D721Med (cell line): ENCODE results near the gene ALOXE3.
A peak's percentile ranks its signal among the peaks of the same experiment; 100 is the strongest.

Experiments used
- DNase-seq: peaks from one replicate; pipeline ENCODE4 v3.0.0; 2011; ENCODE audit warnings: low spot score; ENCODE audit not compliant: insufficient read length
- FAIRE-seq: peaks from 2 replicates; lab custom pipeline; 2011; peaks lifted over from hg19 to GRCh38; lab: Jason Lieb, UNC
- CTCF ChIP-seq: IDR thresholded peaks from 2 replicates; pipeline ENCODE4 v1.5.1; 2012; ENCODE audit warnings: mild to moderate bottlenecking, control low read depth; ENCODE audit not compliant: insufficient read depth; ENCODE audit errors: missing control alignments

ALOXE3 gene

DNA sequence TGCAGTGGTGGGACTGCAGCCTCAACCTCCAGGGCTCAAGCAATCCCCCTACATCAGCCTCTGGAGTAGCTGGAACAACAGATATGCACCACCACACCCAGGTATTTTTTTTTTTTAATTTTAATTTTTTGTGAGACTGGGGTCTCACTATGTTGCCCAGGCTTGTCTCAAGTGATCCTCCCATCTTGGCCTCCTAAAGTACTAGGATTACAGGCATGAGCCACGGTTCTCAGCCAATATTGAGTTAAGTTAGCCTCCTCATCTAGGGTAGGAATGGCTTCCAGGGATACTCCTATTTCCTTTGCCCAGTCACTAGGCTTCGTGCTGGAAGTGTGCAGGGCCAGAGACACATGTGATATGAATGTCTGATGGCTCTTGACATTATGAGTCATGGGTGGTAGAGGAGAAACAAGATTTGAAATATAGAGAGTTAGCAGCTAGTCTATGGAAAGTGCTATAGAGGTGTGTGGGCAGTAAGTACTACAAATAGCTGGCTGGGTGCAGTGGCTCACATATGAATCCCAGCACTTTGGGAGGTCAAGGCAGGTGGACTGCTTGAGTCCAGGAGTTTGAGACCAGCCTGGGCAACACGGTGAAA lies 13.6 kb upstream of the ALOXE3 start:
- no peak for FAIRE-seq
- no peak for DNase-seq
- TF ChIP-seq CTCF, result no peak

- DNase-seq (no peak), FAIRE-seq (no peak)
- TF ChIP-seq CTCF, result no peak
Measured at GRCh38 chr17:8128125-8128784, 9.9 kb upstream of the ALOXE3 start.

- TF ChIP-seq CTCF, result no peak
- DNase-seq (no peak), FAIRE-seq (no peak)
Measured at GRCh38 chr17:8126491-8127066, 8.3 kb upstream of the ALOXE3 start.

DNA sequence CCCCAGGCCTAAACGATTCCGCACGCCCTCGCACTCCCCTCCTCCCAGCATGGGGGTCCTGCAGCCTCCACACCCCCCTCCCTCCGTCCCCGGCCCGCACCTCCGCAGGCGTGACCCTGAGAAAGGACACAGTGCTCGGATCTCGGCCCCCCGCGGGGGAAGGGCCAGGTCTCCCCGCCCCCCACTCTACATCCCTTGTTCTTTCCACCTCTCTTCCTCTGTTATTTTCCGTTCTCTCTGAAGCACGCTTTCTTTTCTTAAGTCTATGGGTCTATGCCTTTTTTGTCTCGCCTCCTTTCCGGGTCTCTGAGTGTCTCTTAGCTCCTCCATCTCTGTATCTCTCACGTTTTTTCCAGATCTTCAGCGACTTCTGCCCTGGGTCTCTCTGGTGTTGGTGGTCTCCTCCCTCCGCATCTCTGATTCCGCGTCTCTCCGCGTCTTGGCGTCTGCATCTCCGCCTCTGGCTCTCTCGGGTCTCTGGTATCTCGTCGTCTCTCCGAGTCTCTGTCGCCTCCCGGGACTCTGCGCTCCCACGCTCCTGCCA lies 7.7 kb upstream of the ALOXE3 start:
- DNase-seq (no peak), FAIRE-seq (no peak)
- no peak for TF ChIP-seq CTCF

GRCh38 chr17:8125154-8125946 lies 7.0 kb upstream of the ALOXE3 start:
- no peak for TF ChIP-seq CTCF
- FAIRE-seq (no peak), DNase-seq (peak; percentile 79)

DNA sequence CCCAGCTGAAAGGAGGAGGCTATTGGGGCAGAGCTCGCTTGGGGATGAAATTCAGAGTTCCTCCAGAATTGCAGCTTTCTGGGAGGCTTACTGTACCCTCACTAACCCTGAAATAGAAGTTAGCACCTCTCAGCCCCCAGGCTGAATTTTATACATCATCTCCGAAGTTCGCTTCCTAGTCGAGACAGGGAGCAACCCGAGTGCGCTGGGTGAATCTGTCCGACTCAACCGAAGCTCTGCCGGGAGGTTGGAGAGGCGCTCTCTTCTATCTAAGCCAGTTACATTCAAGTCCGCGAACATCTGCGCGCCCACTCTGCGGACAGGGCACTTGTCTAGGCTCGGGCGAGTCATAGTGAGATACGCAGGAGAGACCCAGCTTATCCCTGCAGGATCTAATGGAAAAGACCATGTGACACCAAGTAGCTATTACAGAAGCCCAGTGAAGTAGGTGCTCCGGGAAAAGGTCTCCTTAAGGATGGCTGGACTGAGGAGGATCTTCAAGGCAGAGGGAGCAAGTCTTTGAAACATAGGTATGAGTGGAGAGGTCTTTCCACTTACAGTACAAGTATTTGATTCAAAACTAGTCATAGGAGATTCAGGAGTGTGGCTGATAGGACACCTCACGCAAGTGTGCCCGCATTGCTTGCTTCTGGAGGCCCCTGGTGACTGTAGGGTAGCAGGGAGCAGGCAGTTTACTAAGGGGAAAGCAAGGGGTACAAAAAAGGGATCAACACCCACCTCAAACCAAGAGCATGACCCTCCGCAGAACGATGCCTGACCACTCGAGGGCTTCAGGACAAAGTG lies 6.2 kb upstream of the ALOXE3 start:
- no peak for TF ChIP-seq CTCF
- FAIRE-seq (no peak), DNase-seq (no peak)
